ENCODE data around the gene NUDT8.

DNA sequence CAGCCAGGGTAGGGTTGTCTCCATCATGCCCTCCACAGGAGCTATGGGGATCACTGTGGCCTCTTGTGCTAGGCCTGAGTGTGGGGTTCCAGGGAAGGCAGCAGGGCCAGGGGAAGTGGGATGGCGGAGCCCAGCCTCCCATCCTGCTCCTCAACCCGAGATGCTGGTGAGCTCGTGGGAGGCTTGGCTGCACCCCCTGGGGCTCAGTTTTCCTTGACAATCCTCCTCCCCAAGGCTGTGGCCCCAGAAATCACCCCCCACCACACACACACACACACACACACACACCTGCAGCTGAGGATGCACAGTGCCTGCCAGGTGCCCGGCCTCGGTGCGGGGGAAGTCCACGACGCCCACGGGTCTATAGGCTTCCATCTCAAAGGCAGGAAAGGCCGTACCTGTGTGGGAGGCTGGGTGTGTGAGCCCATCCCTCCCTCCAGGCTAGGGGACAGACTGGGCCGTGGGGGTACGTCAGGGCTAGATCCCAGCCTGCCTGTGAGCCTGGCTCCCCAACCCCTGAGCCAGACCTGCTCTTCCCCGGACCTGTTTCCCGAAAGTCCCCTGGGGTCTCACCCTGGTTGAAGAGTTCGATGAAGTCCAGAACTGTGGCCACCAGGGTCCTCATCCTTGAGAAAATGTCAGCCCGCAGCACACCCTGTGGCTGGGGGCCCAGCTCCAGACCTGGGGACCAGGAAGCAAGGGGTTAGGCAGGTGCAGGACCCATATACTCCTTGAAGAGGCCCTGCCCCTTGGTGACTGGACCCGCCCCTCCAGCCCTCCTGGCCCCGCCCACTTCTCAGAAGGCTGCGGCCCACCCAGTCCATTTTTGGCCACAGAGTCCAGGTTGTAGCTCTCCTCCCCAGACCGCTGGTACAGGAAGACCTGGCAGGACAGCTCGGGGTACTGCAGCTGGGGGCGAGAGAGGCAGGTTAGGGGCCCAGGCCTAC lies 15.0 kb upstream of the NUDT8 start:
- TF ChIP-seq CTCF (IDR thresholded peaks at IDR 0.05) (no peak), POLR2A (IDR thresholded peaks at IDR 0.05) (no peak)
